ENCODE results near the gene B4GALT1. TPM values are rescaled to one million over a fixed set of nuclear protein-coding genes. Genes with fewer than 3 reads are reported as not detected.

Gene B4GALT1
- total RNA-seq, 1 experiment from 2014 or later, result 32.0 TPM

GRCh38 chr9:33105959-33106358 is 61.2 kb downstream of the B4GALT1 start:
- no peak for TF ChIP-seq CTCF (conservative IDR thresholded peaks at IDR 0.05; ENCODE audit: low read depth, low read length)
- no peak for TF ChIP-seq EZH2 (IDR thresholded peaks at IDR 0.05; ENCODE audit: borderline replicate concordance, low read depth, low read length, poor library complexity, severe bottlenecking)
- ChIA-PET POLR2A (ENCODE audit: low non-redundant PET) (no interaction called here), CTCF (no interaction called here)
- no peak for DNase-seq (ENCODE audit: low spot score)
- no peaks in the 10 kb centered on the region for H3K9me3 ChIP-seq (ENCODE audit: low read depth, low read length, poor library complexity, severe bottlenecking)
- no peak overlapping the region for H3K4me3 ChIP-seq (ENCODE audit: low read depth, low read length, poor library complexity, severe bottlenecking)
- intact Hi-C loops (cut with micrococcal nuclease; ENCODE audit: unreplicated experiment), result no loop called here
- no TSS peak for BruUV-seq (replicated peaks)
- H3K36me3 ChIP-seq (ENCODE audit: insufficient read depth, low read length, poor library complexity, severe bottlenecking), result no peaks in the 10 kb centered on the region
- no peaks in the 10 kb centered on the region for H3K27me3 ChIP-seq (replicated peaks; ENCODE audit: insufficient read depth, low read depth, low read length, poor library complexity)
- no peak overlapping the region for H3K27ac ChIP-seq (ENCODE audit: low read depth, low read length, poor library complexity, severe bottlenecking)
- no peaks in the 10 kb centered on the region for H3K4me1 ChIP-seq (ENCODE audit: insufficient read depth, low read length, poor library complexity, severe bottlenecking)

- BruUV-seq (replicated peaks), result no TSS peak
- no peaks in the 10 kb centered on the region for H3K36me3 ChIP-seq (ENCODE audit: insufficient read depth, low read length, poor library complexity, severe bottlenecking)
- no peak overlapping the region for H3K4me3 ChIP-seq (ENCODE audit: low read depth, low read length, poor library complexity, severe bottlenecking)
- H3K4me1 ChIP-seq (ENCODE audit: insufficient read depth, low read length, poor library complexity, severe bottlenecking), result no peaks in the 10 kb centered on the region
- no peaks in the 10 kb centered on the region for H3K27me3 ChIP-seq (replicated peaks; ENCODE audit: insufficient read depth, low read depth, low read length, poor library complexity)
- TF ChIP-seq EZH2 (IDR thresholded peaks at IDR 0.05; ENCODE audit: borderline replicate concordance, low read depth, low read length, poor library complexity, severe bottlenecking), result no peak
- TF ChIP-seq CTCF (conservative IDR thresholded peaks at IDR 0.05; ENCODE audit: low read depth, low read length), result no peak
- ChIA-PET CTCF (no interaction called here), POLR2A (ENCODE audit: low non-redundant PET) (no interaction called here)
- intact Hi-C loops (cut with micrococcal nuclease; ENCODE audit: unreplicated experiment), result no loop called here
- no peaks in the 10 kb centered on the region for H3K9me3 ChIP-seq (ENCODE audit: low read depth, low read length, poor library complexity, severe bottlenecking)
- no peak for DNase-seq (ENCODE audit: low spot score)
- no peak overlapping the region for H3K27ac ChIP-seq (ENCODE audit: low read depth, low read length, poor library complexity, severe bottlenecking)
Observed at GRCh38 chr9:33105504-33105903, 61.6 kb downstream of the B4GALT1 start.

GRCh38 chr9:33104401-33104800 is 62.7 kb downstream of the B4GALT1 start:
- no peaks in the 10 kb centered on the region for H3K36me3 ChIP-seq (ENCODE audit: insufficient read depth, low read length, poor library complexity, severe bottlenecking)
- no peaks in the 10 kb centered on the region for H3K9me3 ChIP-seq (ENCODE audit: low read depth, low read length, poor library complexity, severe bottlenecking)
- BruUV-seq (replicated peaks), result no TSS peak
- POLR2A ChIA-PET (ENCODE audit: low non-redundant PET), result no interaction called here
- no peaks in the 10 kb centered on the region for H3K4me1 ChIP-seq (ENCODE audit: insufficient read depth, low read length, poor library complexity, severe bottlenecking)
- intact Hi-C loops (cut with micrococcal nuclease; ENCODE audit: unreplicated experiment), result no loop called here
- DNase-seq (ENCODE audit: low spot score), result no peak
- TF ChIP-seq EZH2 (IDR thresholded peaks at IDR 0.05; ENCODE audit: borderline replicate concordance, low read depth, low read length, poor library complexity, severe bottlenecking) (no peak), CTCF (conservative IDR thresholded peaks at IDR 0.05; ENCODE audit: low read depth, low read length) (no peak)
- no peak overlapping the region for H3K27ac ChIP-seq (ENCODE audit: low read depth, low read length, poor library complexity, severe bottlenecking)
- no peaks in the 10 kb centered on the region for H3K27me3 ChIP-seq (replicated peaks; ENCODE audit: insufficient read depth, low read depth, low read length, poor library complexity)
- H3K4me3 ChIP-seq (ENCODE audit: low read depth, low read length, poor library complexity, severe bottlenecking), result no peak overlapping the region
- CTCF ChIA-PET, result no interaction called here
